ENCODE measurements around the gene BTBD16. TPM values are rescaled to one million over a fixed set of nuclear protein-coding genes. Genes with fewer than 3 reads are reported as not detected.

BTBD16 gene
- total and polyA plus RNA-seq, 9 donors, result 0.42 to 1.8 TPM; not detected in 7

GRCh38 chr10:122302315-122302714, 31.2 kb downstream of the BTBD16 start:
- H3K27me3 ChIP-seq, result no peaks in the 10 kb centered on the region
- TF ChIP-seq EP300 (IDR thresholded peaks at IDR 0.05) (no peak), POLR2A (IDR thresholded peaks at IDR 0.05) (no peak), CTCF (IDR thresholded peaks at IDR 0.05) (no peak)
- H3K4me3 ChIP-seq, result no peak overlapping the region
- intact Hi-C loops (cut with DNase I), result loop anchor here in 1 of 4 donors (10.0 kb wide), 1 partner anchor 72 kb away; the partner anchor contains the start of gene PLEKHA1
- no peaks in the 10 kb centered on the region for H3K36me3 ChIP-seq
- no peaks in the 10 kb centered on the region for H3K9me3 ChIP-seq
- DNase-seq, result peak in 1 of 5 donors; percentile 3
- WGBS, 3 donors, result 92 to 98% (median 95%) methylated on average over 4 of the region's 4 CpGs
- H3K4me1 ChIP-seq (ENCODE audit: insufficient read depth), result no peaks in the 10 kb centered on the region
- H3K27ac ChIP-seq, result no peak overlapping the region

- H3K27ac ChIP-seq, result no peak overlapping the region
- no peak for TF ChIP-seq EP300 (IDR thresholded peaks at IDR 0.05)
- no peak for TF ChIP-seq CTCF (IDR thresholded peaks at IDR 0.05)
- no peak for TF ChIP-seq POLR2A (IDR thresholded peaks at IDR 0.05)
- H3K36me3 ChIP-seq, result no peaks in the 10 kb centered on the region
- no peak overlapping the region for H3K4me3 ChIP-seq
- WGBS, 3 donors, result 83 to 87% (median 87%) methylated on average over 9 of the region's 9 CpGs
- intact Hi-C loops (cut with DNase I), result loop anchor here in 1 of 4 donors (10.0 kb wide), 1 partner anchor 71 kb away; the partner anchor contains the start of gene PLEKHA1
- H3K9me3 ChIP-seq, result no peaks in the 10 kb centered on the region
- DNase-seq, result no peak
- no peaks in the 10 kb centered on the region for H3K27me3 ChIP-seq
- peaks cover 2% of the 10 kb centered on the region for H3K4me1 ChIP-seq (ENCODE audit: insufficient read depth)
Observed at GRCh38 chr10:122303271-122304053, 32.4 kb downstream of the BTBD16 start.

- no peak for DNase-seq
Observed at GRCh38 chr10:122304054-122304579, 33.0 kb downstream of the BTBD16 start.

GRCh38 chr10:122306282-122306681, 35.2 kb downstream of the BTBD16 start:
- no peaks in the 10 kb centered on the region for H3K9me3 ChIP-seq
- no peak overlapping the region for H3K27ac ChIP-seq
- intact Hi-C loops (cut with DNase I), result loop anchor here in 1 of 4 donors (10.0 kb wide), 1 partner anchor 69 kb away; the partner anchor contains the start of gene PLEKHA1
- no peak overlapping the region for H3K4me3 ChIP-seq
- WGBS, 3 donors, result 93 to 95% (median 95%) methylated on average over 5 of the region's 5 CpGs
- no peak for DNase-seq
- H3K36me3 ChIP-seq, result no peaks in the 10 kb centered on the region
- H3K27me3 ChIP-seq, result no peaks in the 10 kb centered on the region
- H3K4me1 ChIP-seq (ENCODE audit: insufficient read depth), result peaks cover 16% of the 10 kb centered on the region
- TF ChIP-seq EP300 (IDR thresholded peaks at IDR 0.05), result no peak
- TF ChIP-seq POLR2A (IDR thresholded peaks at IDR 0.05), result no peak
- no peak for TF ChIP-seq CTCF (IDR thresholded peaks at IDR 0.05)

More at GRCh38 chr10:122304054-122304579, 33.0 kb downstream of the BTBD16 start:
- Histone ChIP-seq H3K4me3 (no peak overlapping the region), H3K36me3 (no peaks in the 10 kb centered on the region), H3K4me1 (ENCODE audit: insufficient read depth) (peaks cover 8% of the 10 kb centered on the region), H3K9me3 (no peaks in the 10 kb centered on the region), H3K27ac (no peak overlapping the region), H3K27me3 (no peaks in the 10 kb centered on the region)
- intact Hi-C loops (cut with DNase I), result loop anchor here in 1 of 4 donors (10.0 kb wide), 1 partner anchor 71 kb away; the partner anchor contains the start of gene PLEKHA1
- 94 to 97% (median 96%) methylated on average over 7 of the region's 7 CpGs for WGBS, 3 donors
- TF ChIP-seq POLR2A (IDR thresholded peaks at IDR 0.05), result no peak
- TF ChIP-seq CTCF (IDR thresholded peaks at IDR 0.05), result no peak
- no peak for TF ChIP-seq EP300 (IDR thresholded peaks at IDR 0.05)

Measured in ovary (tissue), 9 donors.